RCC 7860 (cell line): ENCODE data around the gene AMELY.
"Not testable (repeated sequence)": the region's sequence is repeated elsewhere in the genome, so short reads cannot be mapped to it uniquely, and the experiment has no call there.

Experiments
- DNase-seq: peaks from one replicate; pipeline ENCODE4 v3.0.0-alpha.2; 2015; ENCODE audit warnings: low spot score
- FAIRE-seq: peaks from 2 replicates; lab custom pipeline; 2012; peaks lifted over from hg19 to GRCh38; lab: Jason Lieb, UNC

Gene AMELY

GRCh38 chrY:6911253-6911881 lies at the start of gene AMELY:
AMELY (minus strand) TSS chrY:6911752; CDS start chrY:6872608, 39,144 bp downstream.
- FAIRE-seq (no peak), DNase-seq (no peak)

GRCh38 chrY:6949947-6950346 lies 38.4 kb upstream of the AMELY start:
- no peak for DNase-seq
- FAIRE-seq, result no peak

GRCh38 chrY:6948378-6948777 lies 36.8 kb upstream of the AMELY start:
- FAIRE-seq (no peak), DNase-seq (no peak)

- peak; percentile 17 for FAIRE-seq
- DNase-seq, result no peak
Measured at GRCh38 chrY:6947695-6948094, 36.1 kb upstream of the AMELY start.

- no peak for DNase-seq
- no peak for FAIRE-seq
Measured at GRCh38 chrY:6935497-6935896, 23.9 kb upstream of the AMELY start.

- no peak for DNase-seq
- no peak for FAIRE-seq
Measured at GRCh38 chrY:6931779-6932396, 20.3 kb upstream of the AMELY start.

- FAIRE-seq (no peak), DNase-seq (no peak)
Measured at GRCh38 chrY:6929237-6929636, 17.7 kb upstream of the AMELY start.

- no peak for DNase-seq
- no peak for FAIRE-seq
Measured at GRCh38 chrY:6928265-6928664, 16.7 kb upstream of the AMELY start.

GRCh38 chrY:6921061-6921460 lies 9.5 kb upstream of the AMELY start:
- DNase-seq, result no peak
- no peak for FAIRE-seq

GRCh38 chrY:6913362-6913761 lies 1.8 kb upstream of the AMELY start:
- FAIRE-seq, result no peak

GRCh38 chrY:6910372-6911252 lies 940 bp downstream of the AMELY start, which contains the start of gene TBL1Y:
TBL1Y (plus strand) TSS chrY:6910697; CDS start chrY:7025085, 114,388 bp downstream.
- FAIRE-seq (no peak), DNase-seq (no peak)

More at GRCh38 chrY:6913362-6913761, 1.8 kb upstream of the AMELY start:
- no peak for DNase-seq

GRCh38 chrY:6909856-6910255 lies 1.7 kb downstream of the AMELY start:
- no peak for DNase-seq
- FAIRE-seq, result no peak

GRCh38 chrY:6909118-6909521 lies 2.4 kb downstream of the AMELY start:
- no peak for DNase-seq
- no peak for FAIRE-seq

GRCh38 chrY:6908021-6908420 lies 3.5 kb downstream of the AMELY start:
- DNase-seq, FAIRE-seq: not testable (repeated sequence)

- no peak for FAIRE-seq
- DNase-seq, result no peak
Measured at GRCh38 chrY:6907591-6907990, 4.0 kb downstream of the AMELY start.

GRCh38 chrY:6902116-6902515 lies 9.4 kb downstream of the AMELY start:
- not testable (repeated sequence) for FAIRE-seq, DNase-seq

GRCh38 chrY:6895236-6895635 lies 16.3 kb downstream of the AMELY start:
- no peak for FAIRE-seq

GRCh38 chrY:6894496-6894895 lies 17.1 kb downstream of the AMELY start:
- FAIRE-seq (no peak), DNase-seq (no peak)

More at GRCh38 chrY:6895236-6895635, 16.3 kb downstream of the AMELY start:
- no peak for DNase-seq

- DNase-seq (no peak), FAIRE-seq (no peak)
Measured at GRCh38 chrY:6849384-6849783, 62.2 kb downstream of the AMELY start.

GRCh38 chrY:6842650-6843049 lies 68.9 kb downstream of the AMELY start:
- not testable (repeated sequence) for FAIRE-seq

More at GRCh38 chrY:6842650-6843049, 68.9 kb downstream of the AMELY start:
- DNase-seq, result not testable (repeated sequence)
